Stimulated activated naive CD8-positive, alpha-beta T cell treated with anti-CD3 and anti-CD28 coated beads, Interleukin-15, Interleukin-2, amounts not matched to agents 100 U/mL and 50 U/mL, for 24 hours (primary cell): Measurements from ENCODE around the gene SOX10.

Source experiments
- ATAC-seq: fragments of 150-1000 bp; cut with Tn5 transposase; one replicate; pipeline ENCODE4 v1.10.0; 2021
- DNase-seq: peaks from one replicate; pipeline ENCODE4 v3.0.0; 2021

Gene SOX10

DNA sequence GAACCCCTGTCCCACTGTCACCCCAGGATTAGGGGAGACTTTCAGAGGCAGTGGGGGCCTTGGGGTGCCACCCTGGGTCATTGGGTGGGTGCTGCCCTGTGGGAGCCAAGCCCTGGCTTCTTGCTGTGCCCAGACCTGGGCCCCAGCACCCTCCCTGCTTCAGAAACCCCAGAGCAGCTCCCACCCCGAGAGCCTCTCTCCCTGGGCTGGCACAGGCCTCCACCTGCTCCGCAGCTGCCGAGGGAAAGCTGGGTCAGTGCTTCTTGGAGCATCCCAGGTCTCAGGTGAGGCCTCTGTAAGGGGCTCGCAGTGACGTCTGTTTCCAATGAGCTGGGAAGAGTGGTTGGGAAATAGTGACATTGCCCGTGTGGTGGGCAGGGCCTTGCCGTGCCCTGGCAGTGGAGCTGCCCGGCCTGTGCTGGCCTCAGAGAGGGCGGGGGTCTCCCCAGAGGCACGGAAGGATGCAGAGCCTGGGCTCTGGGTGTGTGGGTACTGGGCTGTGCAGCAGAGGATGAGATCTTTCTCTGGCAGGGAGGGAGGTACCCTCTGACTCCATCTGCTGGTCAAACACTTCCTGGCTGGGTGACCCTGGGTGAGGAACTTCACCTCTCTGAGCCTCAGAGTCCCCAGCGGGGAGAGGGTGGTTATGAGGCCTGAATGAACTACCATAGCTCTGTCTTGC is 53.9 kb downstream of the SOX10 start:
- ATAC-seq: no peak

GRCh38 chr22:37929390-37929789 is 55.0 kb downstream of the SOX10 start:
- DNase-seq (no peak), ATAC-seq (no peak)

More for the DNA sequence above, 53.9 kb downstream of the SOX10 start:
- no peak for DNase-seq

DNA sequence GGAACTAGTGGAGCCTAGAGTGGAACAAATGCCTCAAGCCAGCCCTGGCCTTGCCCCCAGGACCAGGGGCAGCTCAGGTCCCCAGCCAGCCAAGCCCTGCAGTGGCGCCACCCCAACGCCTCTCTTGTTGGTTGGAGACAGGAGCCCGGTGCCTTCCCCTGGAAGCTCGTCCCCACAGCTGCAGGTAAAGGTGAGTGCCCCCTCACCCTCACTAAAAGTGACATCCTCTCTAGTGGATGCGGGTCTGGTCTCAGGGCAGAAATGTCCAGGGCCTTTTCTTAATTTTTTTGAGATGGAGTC is 56.8 kb downstream of the SOX10 start:
- no peak for DNase-seq

DNA sequence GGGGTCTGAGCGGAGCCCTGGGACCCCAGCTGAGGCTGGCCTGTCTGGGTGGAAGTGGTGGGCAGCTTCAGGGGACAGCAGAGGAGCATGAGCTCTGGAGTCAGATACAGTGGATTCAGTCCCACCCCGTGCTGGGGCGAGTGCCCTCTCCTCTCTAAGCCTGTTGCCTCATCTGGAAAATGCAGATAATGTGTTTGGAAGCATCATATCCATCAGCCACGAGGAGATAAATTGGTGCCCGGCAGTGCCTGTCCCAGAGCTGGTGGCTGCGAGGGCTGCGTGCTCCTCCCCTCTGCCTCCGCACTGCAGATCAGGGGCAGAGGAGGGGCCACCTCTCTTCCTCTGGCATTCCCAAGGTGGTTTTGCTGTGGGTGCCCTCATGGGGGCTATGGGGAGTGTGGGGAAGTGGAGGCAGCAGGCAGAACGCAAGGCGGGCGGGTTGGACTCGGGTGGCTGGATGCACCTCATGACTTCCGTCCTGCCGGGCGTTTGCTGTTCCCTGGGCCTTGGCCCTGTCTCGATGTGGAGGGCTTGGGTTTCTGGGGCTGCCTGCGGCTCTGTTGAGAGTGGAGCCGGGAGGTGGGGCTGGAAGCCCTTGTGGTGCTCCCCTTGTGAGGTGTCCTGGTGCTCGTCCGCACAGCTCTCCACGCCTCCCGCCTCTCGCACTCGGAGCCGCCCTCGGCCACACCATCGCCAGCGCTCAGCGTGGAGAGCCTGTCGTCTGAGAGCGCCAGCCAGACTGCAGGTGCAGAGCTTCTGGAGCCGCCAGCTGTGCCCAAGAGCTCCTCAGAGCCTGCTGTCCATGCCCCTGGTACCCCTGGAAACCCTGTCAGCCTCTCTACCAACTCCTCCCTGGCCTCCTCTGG is 57.4 kb downstream of the SOX10 start:
- DNase-seq (no peak), ATAC-seq (no peak)

More for the DNA sequence above, 56.8 kb downstream of the SOX10 start:
- no peak for ATAC-seq

- ATAC-seq: no peak
Observed at GRCh38 chr22:37926358-37926757, 58.0 kb downstream of the SOX10 start.

DNA sequence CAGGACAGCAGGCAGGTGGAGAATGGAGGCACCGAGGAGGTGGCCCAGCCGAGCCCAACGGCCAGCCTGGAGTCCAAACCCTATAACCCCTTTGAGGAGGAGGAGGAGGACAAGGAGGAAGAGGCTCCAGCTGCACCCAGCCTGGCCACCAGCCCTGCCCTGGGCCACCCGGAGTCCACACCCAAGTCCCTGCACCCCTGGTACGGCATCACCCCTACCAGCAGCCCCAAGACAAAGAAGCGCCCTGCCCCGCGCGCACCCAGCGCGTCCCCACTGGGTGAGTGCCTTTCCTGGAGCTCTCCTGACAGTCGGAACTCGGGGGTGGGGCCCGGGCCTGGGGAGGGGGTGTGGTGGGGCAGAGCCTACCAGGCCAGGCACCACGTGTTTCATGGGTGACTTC is 58.6 kb downstream of the SOX10 start:
- DNase-seq (no peak), ATAC-seq (no peak)

More at GRCh38 chr22:37926358-37926757, 58.0 kb downstream of the SOX10 start:
- no peak for DNase-seq

DNA sequence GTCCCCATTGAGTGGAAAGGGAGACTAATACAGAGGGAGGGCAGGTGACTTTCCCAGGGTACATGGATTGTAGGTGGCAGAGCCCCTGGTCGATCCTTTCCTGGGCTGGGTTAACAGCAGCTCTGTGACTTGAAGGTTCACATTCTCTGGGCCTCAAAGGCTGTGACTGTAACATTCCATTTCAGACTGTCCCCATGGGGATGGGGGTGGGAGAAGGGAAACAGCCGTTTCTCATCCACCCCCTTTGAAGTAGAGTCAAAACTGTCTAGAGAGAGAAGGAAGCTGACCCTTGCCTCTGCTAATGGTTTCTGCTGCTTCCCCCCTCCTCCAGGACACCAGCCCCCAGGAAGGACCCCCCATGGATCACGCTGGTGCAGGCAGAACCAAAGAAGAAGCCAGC is 59.0 kb downstream of the SOX10 start:
- ATAC-seq (no peak), DNase-seq (no peak)

DNA sequence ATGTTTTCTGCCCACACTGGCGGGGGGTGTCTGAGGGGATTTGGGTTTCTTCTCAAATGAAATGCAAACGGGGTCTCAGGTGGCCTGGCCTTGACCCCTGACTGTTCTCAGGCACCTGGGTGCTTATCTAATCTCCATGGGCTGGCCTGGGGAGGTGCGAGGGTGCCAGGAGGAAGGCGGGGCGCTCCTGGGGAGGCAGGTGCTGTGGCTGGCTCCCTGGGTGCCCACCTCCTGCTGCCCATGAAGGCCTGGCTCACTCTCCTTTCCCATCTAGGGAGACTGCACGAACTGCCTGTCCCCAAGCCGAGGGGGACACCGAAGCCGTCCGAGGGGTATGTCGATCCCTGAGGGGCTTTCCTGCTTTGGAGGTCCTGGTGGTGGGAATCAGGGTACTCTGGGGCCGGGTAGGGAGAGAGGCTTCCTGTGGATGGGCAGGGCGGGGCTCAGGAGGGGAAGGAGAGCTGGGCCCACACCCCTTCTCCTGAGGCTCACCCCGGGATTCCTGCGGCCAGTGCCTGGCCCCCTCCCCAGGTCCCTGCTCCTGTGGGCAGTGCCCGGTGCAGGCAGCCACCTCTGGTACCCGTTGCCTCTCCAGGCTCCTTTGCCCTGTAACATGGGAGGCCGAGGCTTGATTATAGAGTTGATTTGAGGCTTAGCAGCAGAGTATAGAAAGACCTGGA is 59.8 kb downstream of the SOX10 start:
- DNase-seq (no peak), ATAC-seq (no peak)

DNA sequence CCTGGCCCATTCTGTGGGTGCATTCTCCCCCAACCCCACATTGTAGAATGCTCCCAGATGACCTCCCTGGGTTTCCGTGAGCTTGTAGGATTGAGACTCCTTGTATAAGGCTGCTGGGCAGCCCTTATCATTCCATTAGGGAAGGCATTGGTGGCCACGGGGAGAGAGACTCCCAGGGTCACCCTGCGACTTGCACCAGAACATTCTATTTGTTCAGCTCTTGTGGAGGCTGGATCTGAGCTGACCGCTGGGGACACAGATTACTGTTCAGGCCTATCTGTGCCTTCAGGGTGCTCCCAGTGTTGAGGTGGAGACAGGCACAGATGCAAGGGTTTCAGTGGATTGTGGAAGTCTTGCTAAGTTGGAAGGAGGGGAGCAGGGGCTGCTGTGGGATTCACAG is 60.4 kb downstream of the SOX10 start:
- ATAC-seq: no peak

More for the DNA sequence above, 60.4 kb downstream of the SOX10 start:
- no peak for DNase-seq
